Measurements from ENCODE around the gene CBLC. TPM values are rescaled to one million over a fixed set of nuclear protein-coding genes. Genes with fewer than 3 reads are reported as not detected.

CBLC gene
- total and polyA plus RNA-seq, 7 experiments from 2014 or later = not detected

DNA sequence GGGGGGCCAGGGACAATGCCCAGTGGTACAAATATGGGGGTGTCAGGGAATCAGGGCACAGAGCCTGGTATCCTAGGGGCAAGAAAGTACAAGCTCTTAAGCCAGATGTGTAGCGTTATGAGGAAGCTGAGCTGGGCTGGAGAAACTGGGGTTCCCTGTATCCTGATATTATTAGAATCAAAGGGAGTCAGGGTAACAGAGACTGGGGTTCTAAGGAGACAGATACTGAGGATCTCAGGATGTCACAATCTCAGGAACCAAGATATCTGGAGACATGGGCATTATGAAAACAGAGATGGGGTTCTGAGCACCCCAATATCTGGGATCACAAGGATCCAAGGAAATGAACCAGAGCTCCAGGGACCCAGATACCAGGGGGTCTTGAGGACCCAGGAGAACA lies 28.4 kb upstream of the CBLC start:
- no peaks in the 10 kb centered on the region for H3K36me3 ChIP-seq (ENCODE audit: control insufficient read depth in 2 of 3, insufficient read depth in 3 of 3, low read length in 3 of 3)
- peak overlapping the region; percentile 97 for H3K27ac ChIP-seq (ENCODE audit: low read depth, low read length)
- CTCF ChIA-PET = interaction anchor here (0.8 to 2.0 kb wide), 2 partner anchors 22 to 25 kb away, joined by 7 to 10 read pairs; no protein-coding TSS in a partner anchor
- DNase-seq = no peak
- no peak for ATAC-seq
- peak overlapping the region; percentile 80 to 99 (median 97) for H3K27ac Mint-ChIP-seq
- peak overlapping the region; percentile 67 for H3K4me3 ChIP-seq (ENCODE audit: low read length)
- H3K9me3 ChIP-seq (ENCODE audit: control insufficient read depth in 2 of 3, low read length in 3 of 3) = no peaks in the 10 kb centered on the region
- intact Hi-C loops (cut with micrococcal nuclease) = loop anchor here in 1 of 2 donors (5.0 kb wide), 2 partner anchors 343 to 728 kb away; partner anchors contain the start of gene PPP1R37
- peak overlapping the region; percentile 89 to 96 (median 93) for H3K4me3 Mint-ChIP-seq
- H3K4me1 ChIP-seq (ENCODE audit: control insufficient read depth in 2 of 2, insufficient read depth in 2 of 2, low read length in 2 of 2) = peaks cover 33 to 46% of the 10 kb centered on the region in 2 donors
- H3K27me3 Mint-ChIP-seq = peaks cover 0 to 6% (median 0%) of the 10 kb centered on the region in 5 donors
- peaks cover 0 to 46% (median 5%) of the 10 kb centered on the region in 5 donors for H3K36me3 Mint-ChIP-seq
- no peaks in the 10 kb centered on the region for H3K9me3 Mint-ChIP-seq
- H3K27me3 ChIP-seq (ENCODE audit: control insufficient read depth in 2 of 2, insufficient read depth in 2 of 2, low read length in 2 of 2) = no peaks in the 10 kb centered on the region
- POLR2A ChIA-PET = interaction anchor here (0.9 to 2.3 kb wide), 2 partner anchors 12 to 18 kb away, joined by 3 to 7 read pairs; no protein-coding TSS in a partner anchor
- peaks cover 43 to 72% (median 57%) of the 10 kb centered on the region in 7 donors for H3K4me1 Mint-ChIP-seq

DNA sequence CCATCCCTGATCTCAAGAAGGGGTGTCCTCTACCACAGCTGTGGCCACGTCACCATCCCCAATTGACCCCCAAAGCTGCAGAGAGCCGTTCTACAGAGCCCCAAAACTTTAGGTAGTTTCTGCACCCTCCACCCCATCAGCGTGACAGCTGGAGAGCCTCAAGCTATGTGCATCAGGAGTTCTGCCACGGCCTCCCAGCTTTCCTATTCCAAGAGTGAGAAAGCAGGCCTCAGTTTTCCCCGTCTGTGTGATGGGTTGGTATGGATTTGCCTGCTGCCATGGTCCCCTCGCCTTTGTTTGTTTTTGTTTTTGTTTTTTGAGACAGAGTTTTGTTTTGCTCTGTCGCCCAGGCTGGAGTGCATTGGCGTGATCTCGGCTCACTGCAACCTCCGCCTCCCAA lies 27.7 kb upstream of the CBLC start:
- Histone ChIP-seq H3K4me3 (ENCODE audit: low read length) (peak overlapping the region; percentile 67), H3K9me3 (ENCODE audit: control insufficient read depth in 2 of 3, low read length in 3 of 3) (no peaks in the 10 kb centered on the region), H3K27ac (ENCODE audit: low read depth, low read length) (peak overlapping the region; percentile 97), H3K4me1 (ENCODE audit: control insufficient read depth in 2 of 2, insufficient read depth in 2 of 2, low read length in 2 of 2) (peaks cover 39 to 53% of the 10 kb centered on the region in 2 donors), H3K36me3 (ENCODE audit: control insufficient read depth in 2 of 3, insufficient read depth in 3 of 3, low read length in 3 of 3) (no peaks in the 10 kb centered on the region), H3K27me3 (ENCODE audit: control insufficient read depth in 2 of 2, insufficient read depth in 2 of 2, low read length in 2 of 2) (no peaks in the 10 kb centered on the region)
- DNase-seq = peak in 1 of 9 donors; percentile 10
- peaks cover 0 to 50% (median 5%) of the 10 kb centered on the region in 5 donors for H3K36me3 Mint-ChIP-seq
- H3K4me1 Mint-ChIP-seq = peaks cover 49 to 78% (median 62%) of the 10 kb centered on the region in 7 donors
- peak overlapping the region; percentile 89 to 96 (median 93) for H3K4me3 Mint-ChIP-seq
- H3K27me3 Mint-ChIP-seq = peaks cover 0 to 6% (median 0%) of the 10 kb centered on the region in 5 donors
- no peaks in the 10 kb centered on the region for H3K9me3 Mint-ChIP-seq
- ATAC-seq = no peak
- ChIA-PET POLR2A (interaction anchor here (0.9 to 2.3 kb wide), 3 partner anchors 11 to 26 kb away, joined by 3 to 7 read pairs (median 5); no protein-coding TSS in a partner anchor), CTCF (interaction anchor here (0.8 to 2.0 kb wide), 2 partner anchors 21 to 26 kb away, joined by 7 to 10 read pairs; no protein-coding TSS in a partner anchor)
- H3K27ac Mint-ChIP-seq = peak overlapping the region; percentile 80 to 99 (median 97)
- intact Hi-C loops (cut with micrococcal nuclease) = loop anchor here (5.0 kb wide), 3 partner anchors 342 to 968 kb away; partner anchors contain the start of genes KCNN4 (in 1 of the 2) and PPP1R37 (in 1 of the 2)

DNA sequence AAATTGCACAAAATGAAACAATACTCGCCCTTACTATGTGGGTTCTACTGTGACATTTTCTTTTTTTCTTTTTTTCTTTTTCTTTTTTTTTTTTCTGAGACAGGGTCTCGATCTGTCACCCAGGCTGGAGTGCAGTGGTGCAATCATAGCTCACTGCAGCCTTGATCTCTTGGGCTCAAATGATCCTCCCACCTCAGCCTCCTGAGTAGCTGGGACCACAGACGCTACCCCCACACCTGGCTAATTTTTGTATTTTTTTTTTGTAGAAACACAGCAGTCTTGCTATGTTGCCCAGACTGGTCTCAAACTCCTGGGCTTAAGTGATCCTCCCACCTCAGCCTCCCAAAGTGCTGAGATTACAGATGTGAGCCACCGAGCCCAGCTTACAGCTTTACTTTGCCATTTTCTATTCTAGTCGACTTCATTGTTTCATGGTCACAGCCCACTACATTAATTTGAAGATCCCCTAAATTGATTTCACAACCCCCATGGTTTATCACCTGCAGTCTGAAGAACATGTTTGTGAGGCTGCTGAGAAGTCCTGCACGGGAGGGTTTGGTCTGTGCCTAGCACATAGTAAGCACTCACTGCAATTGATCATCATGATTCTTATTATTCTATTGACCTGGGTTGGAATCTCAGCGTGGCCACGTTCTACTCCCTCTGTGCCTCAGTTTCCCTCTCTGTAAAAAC lies 25.4 kb upstream of the CBLC start:
- Mint-ChIP-seq H3K4me3 (peak overlapping the region; percentile 91 to 96 (median 94)), H3K27ac (peak overlapping the region; percentile 93 to 99 (median 97)), H3K27me3 (peaks cover 0 to 3% (median 0%) of the 10 kb centered on the region in 5 donors), H3K36me3 (peaks cover 0 to 63% (median 5%) of the 10 kb centered on the region in 5 donors), H3K9me3 (no peaks in the 10 kb centered on the region), H3K4me1 (peaks cover 44 to 72% (median 63%) of the 10 kb centered on the region in 7 donors)
- H3K4me3 ChIP-seq (ENCODE audit: low read length) = peak overlapping the region; percentile 40
- ChIA-PET POLR2A (interaction anchor here (1.5 to 2.6 kb wide), 2 partner anchors 18 to 30 kb away, joined by 3 to 12 read pairs; no protein-coding TSS in a partner anchor), CTCF (interaction anchor here (0.5 to 1.9 kb wide), 6 partner anchors 10 to 1230 kb away, joined by 3 to 17 read pairs (median 4); no protein-coding TSS in a partner anchor)
- no peaks in the 10 kb centered on the region for H3K9me3 ChIP-seq (ENCODE audit: control insufficient read depth in 2 of 3, low read length in 3 of 3)
- H3K36me3 ChIP-seq (ENCODE audit: control insufficient read depth in 2 of 3, insufficient read depth in 3 of 3, low read length in 3 of 3) = peaks cover 0 to 14% (median 0%) of the 10 kb centered on the region in 3 experiments
- intact Hi-C loops (cut with micrococcal nuclease) = loop anchor here (2.0 to 5.0 kb wide), 3 partner anchors 59 to 970 kb away; partner anchors contain the start of genes KCNN4 (in 1 of the 2) and TOMM40 (in 1 of the 2)
- peaks cover 46 to 60% of the 10 kb centered on the region in 2 donors for H3K4me1 ChIP-seq (ENCODE audit: control insufficient read depth in 2 of 2, insufficient read depth in 2 of 2, low read length in 2 of 2)
- H3K27ac ChIP-seq (ENCODE audit: low read depth, low read length) = peak overlapping the region; percentile 97
- DNase-seq = peak in 1 of 9 donors; percentile 8
- no peak for ATAC-seq
- no peaks in the 10 kb centered on the region for H3K27me3 ChIP-seq (ENCODE audit: control insufficient read depth in 2 of 2, insufficient read depth in 2 of 2, low read length in 2 of 2)

DNA sequence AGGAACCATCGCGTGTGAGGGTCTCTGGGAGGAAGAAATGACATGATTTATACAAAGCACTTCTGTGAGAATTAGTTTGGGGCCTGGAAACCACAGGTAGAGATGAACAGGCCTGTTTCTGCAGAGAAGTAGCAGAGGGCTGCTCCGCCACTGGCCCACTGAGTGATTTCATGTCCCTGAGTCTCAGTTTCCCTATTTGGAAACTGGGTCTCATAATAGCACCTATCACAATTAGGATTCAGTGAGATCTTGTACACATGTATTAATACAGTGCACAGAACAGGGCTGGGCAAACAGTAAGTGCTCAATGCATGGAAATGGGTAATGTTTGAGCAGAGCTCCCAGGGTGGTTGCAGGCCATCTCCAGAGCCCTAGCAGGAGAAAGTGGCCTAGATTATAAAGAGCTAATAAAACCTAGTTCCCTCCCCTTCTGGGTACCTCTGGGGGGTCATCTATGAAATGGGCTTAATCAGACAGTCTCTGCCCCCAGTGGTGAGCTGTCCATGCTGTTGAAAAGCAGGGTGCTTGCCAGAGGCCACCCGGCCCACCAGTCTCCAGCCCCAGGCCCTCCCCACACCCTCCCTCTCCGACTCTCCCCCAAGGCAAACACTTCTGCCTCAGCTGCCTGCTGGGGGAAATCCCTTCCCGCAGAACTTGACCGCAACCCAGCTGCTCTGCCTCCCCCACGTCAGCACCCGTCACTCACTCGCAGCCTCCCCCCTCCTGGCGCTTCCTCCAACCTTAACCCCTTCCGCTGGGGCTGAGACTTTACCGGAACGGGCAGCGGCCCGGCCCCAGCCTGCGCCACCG lies 24.7 kb upstream of the CBLC start:
- Histone ChIP-seq H3K4me3 (ENCODE audit: low read length) (peak overlapping the region; percentile 40), H3K9me3 (ENCODE audit: control insufficient read depth in 2 of 3, low read length in 3 of 3) (no peaks in the 10 kb centered on the region), H3K36me3 (ENCODE audit: control insufficient read depth in 2 of 3, insufficient read depth in 3 of 3, low read length in 3 of 3) (peaks cover 0 to 21% (median 3%) of the 10 kb centered on the region in 3 experiments), H3K27me3 (ENCODE audit: control insufficient read depth in 2 of 2, insufficient read depth in 2 of 2, low read length in 2 of 2) (no peaks in the 10 kb centered on the region), H3K4me1 (ENCODE audit: control insufficient read depth in 2 of 2, insufficient read depth in 2 of 2, low read length in 2 of 2) (peaks cover 46 to 60% of the 10 kb centered on the region in 2 donors), H3K27ac (ENCODE audit: low read depth, low read length) (peak overlapping the region; percentile 97)
- ChIA-PET POLR2A (interaction anchor here (0.7 to 2.6 kb wide), 7 partner anchors 8 to 61 kb away, joined by 3 to 12 read pairs (median 4); no protein-coding TSS in a partner anchor), CTCF (interaction anchor here (0.5 to 1.9 kb wide), 6 partner anchors 14 to 1231 kb away, joined by 3 to 17 read pairs (median 7); no protein-coding TSS in a partner anchor)
- peak overlapping the region; percentile 91 to 96 (median 94) for H3K4me3 Mint-ChIP-seq
- ATAC-seq = peak; percentile 85
- H3K9me3 Mint-ChIP-seq = no peaks in the 10 kb centered on the region
- H3K4me1 Mint-ChIP-seq = peaks cover 36 to 71% (median 63%) of the 10 kb centered on the region in 7 donors
- DNase-seq = peak; percentile 80 to 96 (median 95)
- intact Hi-C loops (cut with micrococcal nuclease) = loop anchor here (1.0 to 5.0 kb wide), 6 partner anchors 17 to 971 kb away; partner anchors contain the start of genes KCNN4 (in 1 of the 2), RELB (in 1 of the 2), TOMM40 (in 1 of the 2) and ZNF180 (in 1 of the 2)
- H3K27ac Mint-ChIP-seq = peak overlapping the region; percentile 93 to 99 (median 97)
- peaks cover 0 to 66% (median 4%) of the 10 kb centered on the region in 5 donors for H3K36me3 Mint-ChIP-seq
- H3K27me3 Mint-ChIP-seq = peaks cover 0 to 3% (median 0%) of the 10 kb centered on the region in 5 donors

DNA sequence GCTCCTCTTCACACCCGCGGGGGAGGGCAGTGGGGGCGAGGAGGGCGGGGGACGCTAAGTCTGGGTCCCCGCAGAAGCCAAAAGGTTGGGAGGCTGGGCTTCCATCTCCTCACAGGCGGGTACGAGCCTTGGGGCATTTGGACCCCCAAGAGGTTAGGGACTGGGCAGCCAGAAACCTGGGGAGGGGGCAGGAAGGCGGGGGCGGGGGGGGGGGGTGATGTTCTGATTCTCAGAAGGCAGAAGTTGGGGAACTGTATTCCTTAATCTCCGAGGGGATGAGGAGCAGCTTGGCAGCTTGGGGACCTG lies 24.1 kb upstream of the CBLC start:
- Mint-ChIP-seq H3K4me1 (peaks cover 35 to 74% (median 66%) of the 10 kb centered on the region in 7 donors), H3K36me3 (peaks cover 0 to 68% (median 4%) of the 10 kb centered on the region in 5 donors), H3K27ac (peak overlapping the region; percentile 93 to 99 (median 97)), H3K9me3 (no peaks in the 10 kb centered on the region), H3K4me3 (peak overlapping the region; percentile 91 to 96 (median 94)), H3K27me3 (peaks cover 0 to 3% (median 0%) of the 10 kb centered on the region in 5 donors)
- ATAC-seq (no peak), DNase-seq (no peak)
- peak overlapping the region; percentile 97 for H3K27ac ChIP-seq (ENCODE audit: low read depth, low read length)
- CTCF ChIA-PET = interaction anchor here (1.3 to 1.9 kb wide), 3 partner anchors 17 to 32 kb away, joined by 5 to 17 read pairs (median 9); no protein-coding TSS in a partner anchor
- POLR2A ChIA-PET = interaction anchor here (0.6 to 2.6 kb wide), 6 partner anchors 10 to 860 kb away, joined by 3 to 12 read pairs (median 4); no protein-coding TSS in a partner anchor
- H3K9me3 ChIP-seq (ENCODE audit: control insufficient read depth in 2 of 3, low read length in 3 of 3) = no peaks in the 10 kb centered on the region
- intact Hi-C loops (cut with micrococcal nuclease) = loop anchor here (1.0 to 5.0 kb wide), 6 partner anchors 17 to 971 kb away; partner anchors contain the start of genes KCNN4 (in 1 of the 2), RELB (in 1 of the 2), TOMM40 (in 1 of the 2) and ZNF180 (in 1 of the 2)
- H3K4me1 ChIP-seq (ENCODE audit: control insufficient read depth in 2 of 2, insufficient read depth in 2 of 2, low read length in 2 of 2) = peaks cover 46 to 60% of the 10 kb centered on the region in 2 donors
- peaks cover 0 to 27% (median 3%) of the 10 kb centered on the region in 3 experiments for H3K36me3 ChIP-seq (ENCODE audit: control insufficient read depth in 2 of 3, insufficient read depth in 3 of 3, low read length in 3 of 3)
- H3K4me3 ChIP-seq (ENCODE audit: low read length) = peak overlapping the region; percentile 81
- H3K27me3 ChIP-seq (ENCODE audit: control insufficient read depth in 2 of 2, insufficient read depth in 2 of 2, low read length in 2 of 2) = no peaks in the 10 kb centered on the region
